Measurements from ENCODE around the gene TCHH.

The TCHH gene

DNA sequence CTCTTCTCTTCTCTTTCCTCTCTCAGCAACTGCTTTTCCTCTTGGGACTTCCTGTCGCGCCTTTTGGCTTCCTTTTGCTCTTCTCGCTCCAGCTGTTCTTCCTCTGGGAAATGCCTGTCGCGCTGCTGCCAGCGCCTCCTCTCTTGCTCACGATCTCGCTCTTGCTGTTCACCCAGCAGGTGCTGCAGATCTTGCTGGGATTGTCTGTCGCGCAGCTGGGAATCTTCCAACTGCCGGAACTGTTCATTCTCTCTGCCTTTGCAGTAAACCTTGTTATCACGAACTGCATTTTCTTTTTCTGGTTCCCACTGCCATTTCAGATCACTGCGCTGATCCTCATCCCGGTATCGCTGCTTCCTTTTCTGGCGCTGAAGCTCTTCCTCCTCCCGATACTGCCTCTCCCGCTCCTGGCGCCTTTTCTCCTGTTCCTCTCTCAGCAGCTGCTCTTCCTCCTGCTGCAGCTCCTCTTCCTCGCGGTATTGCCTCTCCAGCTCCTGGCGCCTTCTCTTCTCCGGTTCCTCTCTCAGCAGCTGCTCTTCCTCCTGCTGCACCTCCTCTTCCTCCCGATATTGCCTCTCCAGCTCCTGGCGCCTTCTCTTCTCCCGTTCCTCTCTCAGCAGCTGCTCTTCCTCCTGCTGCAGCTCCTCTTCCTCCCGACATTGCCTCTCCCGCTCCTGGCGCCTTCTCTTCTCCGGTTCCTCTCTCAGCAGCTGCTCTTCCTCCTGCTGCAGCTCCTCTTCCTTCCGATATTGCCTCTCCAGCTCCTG lies 5.8 kb downstream of the TCHH start:
- H3K27ac ChIP-seq (ENCODE audit: poor library complexity, severe bottlenecking): no peak overlapping the region
- DNase-seq (ENCODE audit: low spot score): no peak

DNA sequence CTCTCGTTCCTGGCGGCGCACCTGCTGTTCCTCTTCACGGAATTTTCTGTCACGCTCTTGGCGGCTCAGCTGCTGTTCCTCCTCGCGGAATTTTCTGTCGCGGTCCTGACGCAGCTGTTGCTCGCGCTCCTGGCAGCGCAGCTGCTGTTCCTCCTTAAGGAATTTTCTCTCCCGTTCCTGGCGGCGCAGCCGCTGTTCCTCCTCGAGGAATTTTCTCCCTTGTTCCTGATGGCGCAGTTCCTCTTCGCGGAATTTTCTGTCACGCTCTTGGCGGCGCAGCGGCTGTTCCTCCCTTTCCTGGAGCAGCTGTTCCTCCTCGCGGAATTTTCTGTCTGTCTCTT lies 6.4 kb downstream of the TCHH start:
- no peak for TF ChIP-seq CTCF (IDR thresholded peaks at IDR 0.05; ENCODE audit: poor library complexity, severe bottlenecking)
- Histone ChIP-seq H3K4me1 (ENCODE audit: insufficient read depth, poor library complexity, severe bottlenecking) (peaks cover 12% of the 10 kb centered on the region), H3K4me3 (ENCODE audit: severe bottlenecking) (no peak overlapping the region), H3K9me3 (ENCODE audit: severe bottlenecking) (no peaks in the 10 kb centered on the region), H3K27ac (ENCODE audit: poor library complexity, severe bottlenecking) (no peak overlapping the region), H3K27me3 (ENCODE audit: insufficient read depth, poor library complexity, severe bottlenecking) (peaks cover 92% of the 10 kb centered on the region), H3K36me3 (ENCODE audit: low read depth) (no peaks in the 10 kb centered on the region)
- ATAC-seq (ENCODE audit: low read depth) (no peak), DNase-seq (ENCODE audit: low spot score) (no peak)

More for the DNA sequence above, 5.8 kb downstream of the TCHH start:
- Histone ChIP-seq H3K27me3 (ENCODE audit: insufficient read depth, poor library complexity, severe bottlenecking) (peaks cover 92% of the 10 kb centered on the region), H3K4me1 (ENCODE audit: insufficient read depth, poor library complexity, severe bottlenecking) (peaks cover 12% of the 10 kb centered on the region), H3K9me3 (ENCODE audit: severe bottlenecking) (no peaks in the 10 kb centered on the region), H3K36me3 (ENCODE audit: low read depth) (no peaks in the 10 kb centered on the region), H3K4me3 (ENCODE audit: severe bottlenecking) (no peak overlapping the region)
- no peak for ATAC-seq (ENCODE audit: low read depth)
- TF ChIP-seq CTCF (IDR thresholded peaks at IDR 0.05; ENCODE audit: poor library complexity, severe bottlenecking): no peak

GRCh38 chr1:152107984-152108881 lies 7.0 kb downstream of the TCHH start:
- DNase-seq (ENCODE audit: low spot score) (peak; percentile 42), ATAC-seq (ENCODE audit: low read depth) (no peak)
- H3K36me3 ChIP-seq (ENCODE audit: low read depth): no peaks in the 10 kb centered on the region
- H3K4me3 ChIP-seq (ENCODE audit: severe bottlenecking): peak overlapping the region; percentile 23
- H3K27me3 ChIP-seq (ENCODE audit: insufficient read depth, poor library complexity, severe bottlenecking): peaks cover 92% of the 10 kb centered on the region
- TF ChIP-seq CTCF (IDR thresholded peaks at IDR 0.05; ENCODE audit: poor library complexity, severe bottlenecking): peak; percentile 20
- H3K27ac ChIP-seq (ENCODE audit: poor library complexity, severe bottlenecking): no peak overlapping the region
- no peaks in the 10 kb centered on the region for H3K9me3 ChIP-seq (ENCODE audit: severe bottlenecking)
- H3K4me1 ChIP-seq (ENCODE audit: insufficient read depth, poor library complexity, severe bottlenecking): peaks cover 12% of the 10 kb centered on the region

DNA sequence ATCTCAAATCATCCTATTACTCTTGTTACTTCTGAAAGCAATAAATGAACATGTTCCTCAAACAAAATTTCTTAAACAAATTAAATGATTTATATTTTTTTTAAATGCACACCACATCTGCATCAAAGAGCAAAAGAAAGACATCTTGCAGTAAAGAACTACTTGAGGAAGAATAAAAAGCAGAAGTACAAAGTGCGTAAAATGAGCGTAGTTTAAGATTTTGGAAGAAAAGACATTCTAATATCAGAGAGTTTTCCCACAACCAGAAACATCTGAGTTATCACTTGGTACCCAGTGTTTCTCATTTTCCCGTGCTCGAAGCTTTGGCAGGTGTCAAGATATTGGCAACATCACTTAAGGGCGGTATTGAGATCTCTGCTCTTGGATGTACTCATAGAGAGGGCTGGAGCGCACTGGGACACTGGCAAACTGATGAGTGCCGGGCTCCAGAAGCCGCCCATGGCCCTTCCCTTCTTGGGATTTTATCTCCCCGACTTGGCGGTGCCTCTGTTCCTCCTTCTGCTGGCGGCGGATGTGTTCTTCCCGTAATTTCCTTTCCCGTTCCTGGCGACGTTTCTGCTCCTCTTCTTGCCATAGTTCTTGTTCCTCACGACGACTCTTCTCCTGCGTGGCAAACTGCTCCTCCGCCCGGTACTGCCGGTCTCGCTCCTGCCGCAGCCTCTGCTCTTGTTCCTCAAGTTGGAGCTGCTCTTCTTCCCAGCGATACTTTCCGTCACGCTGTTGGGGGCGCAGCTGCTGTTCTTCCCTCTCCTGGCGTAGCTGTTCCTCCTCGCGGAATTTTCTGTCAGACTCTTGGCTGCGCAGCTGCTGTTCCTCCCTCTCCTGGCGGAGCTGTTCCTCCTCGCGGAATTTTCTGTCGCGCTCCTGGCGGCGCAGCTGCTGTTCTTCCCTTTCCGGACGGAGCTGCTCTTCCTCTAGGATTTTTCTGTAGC lies 7.9 kb downstream of the TCHH start:
- peaks cover 5% of the 10 kb centered on the region for H3K4me1 ChIP-seq (ENCODE audit: insufficient read depth, poor library complexity, severe bottlenecking)
- H3K27me3 ChIP-seq (ENCODE audit: insufficient read depth, poor library complexity, severe bottlenecking): peaks cover 89% of the 10 kb centered on the region
- no peaks in the 10 kb centered on the region for H3K36me3 ChIP-seq (ENCODE audit: low read depth)
- no peak for TF ChIP-seq CTCF (IDR thresholded peaks at IDR 0.05; ENCODE audit: poor library complexity, severe bottlenecking)
- H3K27ac ChIP-seq (ENCODE audit: poor library complexity, severe bottlenecking): no peak overlapping the region
- no peaks in the 10 kb centered on the region for H3K9me3 ChIP-seq (ENCODE audit: severe bottlenecking)
- peak; percentile 38 for DNase-seq (ENCODE audit: low spot score)
- 0 out of 3 replicates have a peak, but pooled peaks have one; percentile 2 for ATAC-seq (ENCODE audit: low read depth)
- peak overlapping the region; percentile 23 for H3K4me3 ChIP-seq (ENCODE audit: severe bottlenecking)

All from RWPE2 (cell line).